Astrocyte of the cerebellum (primary cell): ENCODE data around the gene FDXR.

Experiments
- DNase-seq: peaks from one replicate; pipeline ENCODE4 v3.0.0-alpha.2; 2011; ENCODE audit warnings: low read depth
- H3K4me3 ChIP-seq: 2 replicates; pipeline ENCODE4 v1.5.1; 2011; ENCODE audit warnings: mild to moderate bottlenecking, low read depth, low read length, moderate library complexity
- CTCF ChIP-seq: IDR thresholded peaks from 2 replicates; pipeline ENCODE4 v1.5.1; 2012; ENCODE audit warnings: low read length, low read depth, moderate library complexity, mild to moderate bottlenecking; ENCODE audit errors: missing control alignments
- in situ Hi-C: cut with HindIII; loops from 2 replicates; pipeline ENCODE4 v1.10.0; 2017; ENCODE audit warnings: low sequenced_read_pairs

Gene FDXR

GRCh38 chr17:74821655-74822334 is 51.0 kb downstream of the FDXR start:
- no peak for DNase-seq
- no peak overlapping the region for H3K4me3 ChIP-seq
- TF ChIP-seq CTCF = no peak
- in situ Hi-C loops = no loop called here

- in situ Hi-C loops = no loop called here
- DNase-seq = no peak
- no peak overlapping the region for H3K4me3 ChIP-seq
- TF ChIP-seq CTCF = no peak
Measured at GRCh38 chr17:74819801-74820436, 52.9 kb downstream of the FDXR start.

- no peak overlapping the region for H3K4me3 ChIP-seq
- TF ChIP-seq CTCF = no peak
- in situ Hi-C loops = no loop called here
- DNase-seq = no peak
Measured at GRCh38 chr17:74818291-74818938, 54.4 kb downstream of the FDXR start.

- no peak overlapping the region for H3K4me3 ChIP-seq
- DNase-seq = no peak
- TF ChIP-seq CTCF = no peak
- in situ Hi-C loops = no loop called here
Measured at GRCh38 chr17:74816905-74817620, 55.7 kb downstream of the FDXR start.

- H3K4me3 ChIP-seq = no peak overlapping the region
- in situ Hi-C loops = no loop called here
- DNase-seq = no peak
- peak; percentile 32 for TF ChIP-seq CTCF
Measured at GRCh38 chr17:74815550-74816370, 57.0 kb downstream of the FDXR start.

GRCh38 chr17:74815067-74815466 is 57.7 kb downstream of the FDXR start:
- in situ Hi-C loops = no loop called here
- no peak for DNase-seq
- TF ChIP-seq CTCF = no peak
- no peak overlapping the region for H3K4me3 ChIP-seq
